AML-193 (cell line): Measurements from ENCODE around the gene TBC1D22A.

Experiments used
- DNase-seq, 2 experiments: peaks; one replicate each; lab custom pipeline; 2025; lab: John Stamatoyannopoulos, UW

The TBC1D22A gene

GRCh38 chr22:46909237-46910030, 147.0 kb downstream of the TBC1D22A start:
- DNase-seq: no peak

- no peak for DNase-seq
Observed at GRCh38 chr22:46910624-46911023, 148.2 kb downstream of the TBC1D22A start.

- no peak for DNase-seq
Observed at GRCh38 chr22:46911346-46911745, 148.9 kb downstream of the TBC1D22A start.

GRCh38 chr22:46913351-46913750, 150.9 kb downstream of the TBC1D22A start:
- DNase-seq: no peak

- DNase-seq: no peak
Observed at GRCh38 chr22:46914481-46914880, 152.0 kb downstream of the TBC1D22A start.

GRCh38 chr22:46914916-46915894, 152.8 kb downstream of the TBC1D22A start:
- DNase-seq: no peak

- DNase-seq: no peak
Observed at GRCh38 chr22:46915950-46916730, 153.7 kb downstream of the TBC1D22A start.

- no peak for DNase-seq
Observed at GRCh38 chr22:46916886-46917770, 154.7 kb downstream of the TBC1D22A start.

GRCh38 chr22:46917771-46918101, 155.3 kb downstream of the TBC1D22A start:
- no peak for DNase-seq

GRCh38 chr22:46918197-46918596, 155.7 kb downstream of the TBC1D22A start:
- DNase-seq: no peak

GRCh38 chr22:46922037-46922436, 159.6 kb downstream of the TBC1D22A start:
- no peak for DNase-seq

GRCh38 chr22:46923394-46923793, 160.9 kb downstream of the TBC1D22A start:
- no peak for DNase-seq

GRCh38 chr22:46925818-46926217, 163.4 kb downstream of the TBC1D22A start:
- no peak for DNase-seq

GRCh38 chr22:46929046-46929709, 166.7 kb downstream of the TBC1D22A start:
- no peak for DNase-seq

- no peak for DNase-seq
Observed at GRCh38 chr22:46929710-46930204, 167.3 kb downstream of the TBC1D22A start.

- no peak for DNase-seq
Observed at GRCh38 chr22:46931414-46931813, 169.0 kb downstream of the TBC1D22A start.

GRCh38 chr22:46931881-46932280, 169.4 kb downstream of the TBC1D22A start:
- no peak for DNase-seq

GRCh38 chr22:46933040-46933930, 170.8 kb downstream of the TBC1D22A start:
- no peak for DNase-seq

GRCh38 chr22:46934172-46934745, 171.8 kb downstream of the TBC1D22A start:
- DNase-seq: no peak
